Neural cell (in vitro differentiated cells): ENCODE data around the gene ZNF804B.

Source experiments
- EP300 ChIP-seq: fragments of 450-650 bp; conservative IDR thresholded peaks from 2 replicates; pipeline ENCODE4 v1.6.1; 2014; ENCODE audit warnings: antibody characterized with exemption, mild to moderate bottlenecking, moderate library complexity; ENCODE audit not compliant: poor library complexity, severe bottlenecking
- EZH2 ChIP-seq: fragments of 200-600, 300-800 bp; shearing (Covaris generic), sonication (generic); IDR thresholded peaks from 2 replicates; pipeline ENCODE4 v1.6.1; 2014; ENCODE audit warnings: antibody characterized with exemption, low read length, borderline replicate concordance, mild to moderate bottlenecking; ENCODE audit not compliant: insufficient read depth, poor library complexity, severe bottlenecking

DNA sequence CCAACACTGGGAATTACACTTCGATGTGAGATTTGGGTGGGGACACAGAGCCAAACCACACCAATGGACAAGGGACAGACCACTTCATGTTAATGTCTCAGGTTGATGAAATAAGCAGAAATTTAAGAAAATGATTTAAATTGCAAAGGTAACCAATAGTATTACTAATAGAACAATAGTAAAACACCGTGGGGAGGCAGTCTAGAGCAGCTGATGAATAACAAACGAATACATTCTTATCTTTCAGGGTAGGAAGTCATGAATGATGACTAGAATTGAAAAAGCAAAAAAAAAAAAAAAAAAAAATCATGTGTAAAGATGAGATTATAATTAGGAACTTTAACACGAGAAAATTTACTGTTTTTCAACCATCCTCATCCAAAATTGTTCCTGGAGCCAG is 207.9 kb downstream of the ZNF804B start:
- no peak for TF ChIP-seq EZH2
- TF ChIP-seq EP300 = no peak
